ENCODE measurements around the gene DHX58.
A peak's percentile ranks its signal among the peaks of the same experiment; 100 is the strongest.
"Not testable (repeated sequence)": the region's sequence is repeated elsewhere in the genome, so short reads cannot be mapped to it uniquely, and the experiment has no call there.

The DHX58 gene

DNA sequence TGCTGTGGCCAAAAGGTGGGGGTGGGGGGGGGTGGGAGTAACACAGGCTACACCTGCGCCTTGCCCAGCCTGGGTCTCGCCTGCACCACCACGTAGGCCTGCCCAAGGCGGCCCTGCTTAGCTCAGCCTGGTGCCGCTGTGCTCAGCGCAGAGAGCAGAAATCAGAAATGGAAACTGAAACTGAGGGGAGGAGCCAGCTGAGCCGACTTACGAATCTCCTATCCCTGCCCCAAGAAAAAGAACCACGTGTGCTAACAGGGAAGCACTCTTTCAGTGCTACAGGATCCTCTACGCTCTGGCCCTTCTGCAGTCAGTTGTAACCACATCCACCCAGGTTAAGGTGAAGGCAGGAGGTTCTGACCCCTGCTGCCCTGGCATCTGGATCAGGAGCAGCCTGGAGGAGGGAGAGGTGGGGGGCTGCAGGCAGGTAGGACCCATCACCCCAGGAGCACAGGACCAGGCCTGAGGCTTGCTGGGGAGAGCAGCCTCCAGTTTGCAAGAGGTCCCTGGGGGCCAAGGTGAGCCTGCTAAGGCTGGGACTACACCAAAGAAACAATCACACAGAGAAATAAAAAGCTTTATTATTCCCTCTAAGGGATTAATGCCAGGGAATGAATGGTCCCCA lies at the start of gene DHX58:
Gene DHX58 (minus strand): TSS at position 163 of the 625 bp plus-strand sequence. CDS start 822 bp downstream, outside the sequence.
- DNase-seq, result peak; percentile 79
- in situ Hi-C loops (cut with MboI; ENCODE audit: low pct_unique_long_range_greater_than_20kb, low sequenced_read_pairs), result loop anchor here (10.0 kb wide), 1 partner anchor 88 kb away; the partner anchor contains the start of gene NKIRAS2

- in situ Hi-C loops (cut with MboI; ENCODE audit: low pct_unique_long_range_greater_than_20kb, low sequenced_read_pairs), result no loop called here
- no peak for DNase-seq
Measured at GRCh38 chr17:42160531-42160910, 48.0 kb upstream of the DHX58 start.

GRCh38 chr17:42159796-42160530 lies 47.4 kb upstream of the DHX58 start:
- in situ Hi-C loops (cut with MboI; ENCODE audit: low pct_unique_long_range_greater_than_20kb, low sequenced_read_pairs), result no loop called here
- DNase-seq, result no peak

DNA sequence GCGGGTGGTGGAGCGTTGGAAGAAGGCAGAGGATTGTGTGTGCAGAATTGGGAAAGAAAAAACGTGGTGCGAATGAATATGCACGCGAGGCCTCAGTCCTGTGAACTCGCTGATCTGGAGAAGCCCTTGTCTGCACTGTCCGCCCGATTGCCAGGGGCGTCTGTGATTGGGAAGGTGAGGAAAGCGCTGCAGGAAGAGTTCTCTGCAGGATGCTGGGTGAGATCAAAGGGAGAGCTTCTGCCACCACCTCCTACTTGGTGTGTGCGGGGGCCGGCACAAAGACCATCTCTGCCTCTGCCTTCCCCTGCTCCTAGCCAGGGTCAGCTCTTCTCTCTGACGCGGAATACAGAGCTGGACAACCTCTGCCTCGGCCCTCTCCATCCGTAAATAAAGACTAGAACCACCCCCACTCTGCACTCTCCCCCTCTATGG lies 43.1 kb upstream of the DHX58 start:
- DNase-seq, result no peak
- in situ Hi-C loops (cut with MboI; ENCODE audit: low pct_unique_long_range_greater_than_20kb, low sequenced_read_pairs), result no loop called here

GRCh38 chr17:42153919-42154742 lies 41.6 kb upstream of the DHX58 start:
- peak; percentile 81 for DNase-seq
- in situ Hi-C loops (cut with MboI; ENCODE audit: low pct_unique_long_range_greater_than_20kb, low sequenced_read_pairs), result no loop called here

GRCh38 chr17:42146911-42147607 lies 34.5 kb upstream of the DHX58 start:
- DNase-seq, result no peak
- in situ Hi-C loops (cut with MboI; ENCODE audit: low pct_unique_long_range_greater_than_20kb, low sequenced_read_pairs), result no loop called here

DNA sequence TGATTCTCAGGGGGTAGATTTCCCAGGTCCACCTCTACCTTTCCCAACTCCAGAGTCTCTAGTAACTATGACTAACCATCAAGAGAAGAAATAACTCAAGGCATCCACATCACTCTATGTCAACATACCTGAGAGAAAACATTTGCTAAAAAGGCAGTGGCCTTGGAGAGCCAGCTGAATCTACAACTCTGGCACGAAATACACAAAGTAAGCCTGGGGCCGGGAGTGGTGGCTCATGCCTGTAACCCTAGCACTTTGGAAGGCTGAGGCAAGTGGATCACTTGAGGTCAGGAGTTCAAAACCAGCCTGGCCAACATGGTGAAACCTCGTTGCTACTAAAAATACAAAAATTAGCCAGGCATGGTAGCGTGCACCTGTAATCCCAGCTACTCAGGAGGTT lies 30.6 kb upstream of the DHX58 start:
- DNase-seq; in situ Hi-C loops (cut with MboI; ENCODE audit: low pct_unique_long_range_greater_than_20kb, low sequenced_read_pairs): not testable (repeated sequence)

DNA sequence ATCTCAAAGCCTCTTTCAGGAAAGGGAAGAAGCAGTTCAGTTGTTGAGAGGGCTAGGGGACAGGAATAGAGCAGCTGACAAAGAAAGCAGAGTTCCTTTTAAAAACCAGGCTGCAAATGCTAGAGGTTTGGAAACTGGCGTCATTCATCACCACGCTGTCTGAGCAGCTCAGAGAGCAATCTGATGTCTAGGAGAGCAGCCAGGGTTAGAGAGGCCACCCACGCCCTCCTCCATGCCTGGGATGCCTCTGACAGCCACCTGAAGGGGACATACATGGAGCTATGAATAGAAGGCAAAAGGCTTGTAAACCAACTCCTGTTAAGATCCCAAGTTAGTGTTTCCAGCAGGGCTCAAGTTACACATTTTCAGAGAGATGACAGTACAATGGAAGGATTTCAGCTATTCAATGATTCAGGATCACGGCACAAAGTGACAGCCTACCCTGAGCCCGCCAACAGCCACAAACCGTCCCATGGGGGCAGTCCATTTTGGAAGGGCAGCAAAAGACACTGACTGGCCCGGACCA lies 29.9 kb upstream of the DHX58 start:
- in situ Hi-C loops (cut with MboI; ENCODE audit: low pct_unique_long_range_greater_than_20kb, low sequenced_read_pairs), result no loop called here
- DNase-seq, result no peak

- DNase-seq, result no peak
- in situ Hi-C loops (cut with MboI; ENCODE audit: low pct_unique_long_range_greater_than_20kb, low sequenced_read_pairs), result no loop called here
Measured at GRCh38 chr17:42141382-42141781, 28.9 kb upstream of the DHX58 start.

DNA sequence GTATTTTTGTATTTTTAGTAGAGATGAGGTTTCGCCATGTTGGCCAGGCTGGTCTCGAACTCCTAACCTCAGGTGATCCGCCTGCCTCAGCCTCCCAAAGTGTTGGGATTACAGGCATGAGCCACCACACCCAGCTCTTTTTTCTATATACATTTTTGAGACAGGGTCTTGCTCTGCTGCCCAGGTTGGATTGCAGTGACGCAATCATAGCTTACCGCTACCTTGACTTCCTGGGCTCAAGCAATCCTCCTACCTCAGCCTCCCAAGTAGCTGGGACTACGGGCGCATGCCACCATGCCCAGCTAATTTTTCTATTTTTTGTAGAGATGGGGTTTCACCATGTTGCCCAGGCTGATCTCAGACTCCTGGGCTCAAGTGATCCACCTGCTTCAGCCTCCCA lies 28.2 kb upstream of the DHX58 start:
- in situ Hi-C loops (cut with MboI; ENCODE audit: low pct_unique_long_range_greater_than_20kb, low sequenced_read_pairs); DNase-seq: not testable (repeated sequence)

GRCh38 chr17:42138749-42139492 lies 26.4 kb upstream of the DHX58 start:
- in situ Hi-C loops (cut with MboI; ENCODE audit: low pct_unique_long_range_greater_than_20kb, low sequenced_read_pairs), result no loop called here

DNA sequence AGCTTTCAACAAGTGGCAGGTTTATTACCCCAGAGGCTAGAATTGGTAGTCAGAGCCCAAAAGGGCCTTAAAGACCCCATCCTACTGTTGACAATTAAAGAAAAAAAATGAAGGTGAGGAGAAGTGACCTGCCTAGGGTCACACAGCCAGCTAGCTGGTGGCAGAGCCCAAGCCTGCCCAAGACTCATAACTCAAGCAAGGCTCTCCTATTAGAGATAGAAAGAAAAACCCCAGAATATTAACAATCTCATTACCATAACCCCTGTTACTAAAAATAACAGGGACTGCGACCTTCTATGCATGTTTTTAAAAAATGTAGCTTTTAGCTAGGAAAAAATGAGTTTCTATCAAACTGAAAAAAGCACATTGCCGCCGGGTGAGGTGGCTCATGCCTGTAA lies 24.1 kb upstream of the DHX58 start:
- no peak for DNase-seq
- in situ Hi-C loops (cut with MboI; ENCODE audit: low pct_unique_long_range_greater_than_20kb, low sequenced_read_pairs), result no loop called here

More at GRCh38 chr17:42138749-42139492, 26.4 kb upstream of the DHX58 start:
- DNase-seq, result no peak

DNA sequence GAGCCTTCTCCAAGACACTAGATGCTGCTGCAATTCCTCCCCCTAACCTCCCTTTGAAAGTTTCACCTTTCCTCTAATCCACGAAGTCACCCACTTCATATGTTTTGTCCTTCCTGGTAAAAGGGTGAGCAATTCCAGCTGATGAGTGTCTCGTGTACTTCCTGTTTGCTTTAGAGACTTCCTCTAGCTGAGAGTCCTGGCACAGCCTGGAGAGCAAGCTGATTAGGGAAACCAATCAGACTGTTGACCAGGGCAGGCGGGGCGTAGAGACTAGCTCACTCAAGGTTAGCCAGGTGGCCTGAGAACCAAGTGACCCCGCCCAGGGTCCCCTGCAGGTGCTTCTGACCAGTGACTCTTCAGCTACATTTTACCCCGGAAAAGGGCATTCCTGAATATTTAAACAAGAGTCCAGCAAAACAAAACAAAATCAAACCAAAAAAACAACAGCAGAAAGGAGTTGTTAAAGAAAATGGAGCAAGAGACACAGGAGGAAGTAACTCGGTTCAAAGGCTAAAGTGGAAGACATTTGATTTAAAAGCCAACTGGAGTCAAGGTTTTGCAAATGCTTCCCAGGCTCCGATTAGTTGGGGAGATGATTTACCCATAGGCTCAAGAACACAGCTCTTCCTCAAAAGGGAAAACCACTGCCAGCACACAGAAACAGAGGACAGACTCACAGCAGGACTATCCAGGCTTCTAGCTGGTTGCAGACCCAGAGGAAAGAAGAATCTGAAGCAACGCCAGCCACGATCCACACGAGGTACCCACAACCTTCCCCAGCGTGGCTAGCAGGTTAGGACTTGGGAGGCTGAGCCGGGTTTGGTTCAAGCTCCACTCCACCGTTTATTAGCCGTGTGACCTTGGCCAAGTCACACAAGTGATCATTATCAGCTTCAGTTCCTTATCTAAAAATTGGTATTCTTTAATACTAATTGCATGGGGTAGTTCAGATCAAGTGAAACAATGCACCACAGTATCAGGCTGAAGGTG lies 23.4 kb upstream of the DHX58 start:
- in situ Hi-C loops (cut with MboI; ENCODE audit: low pct_unique_long_range_greater_than_20kb, low sequenced_read_pairs), result no loop called here
- DNase-seq, result peak; percentile 62

DNA sequence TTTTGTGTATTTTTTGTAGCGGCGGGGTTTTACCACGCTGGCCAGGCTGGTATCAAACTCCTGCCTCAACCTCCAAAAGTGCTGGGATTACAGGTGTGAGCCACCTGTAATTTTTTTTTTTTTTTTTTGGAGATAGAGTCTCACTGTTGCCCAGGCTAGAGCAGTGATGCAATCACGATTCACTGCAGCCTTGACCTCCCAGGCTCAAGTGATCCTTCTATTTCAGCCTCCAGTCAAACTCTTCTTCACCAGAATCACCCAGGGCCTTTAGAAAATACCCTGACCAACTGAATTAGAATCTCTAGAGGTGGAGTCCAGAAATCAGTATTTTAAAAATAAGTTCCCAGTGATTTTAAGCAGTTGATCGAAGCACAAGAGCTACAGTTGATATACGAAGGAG lies 22.6 kb upstream of the DHX58 start:
- in situ Hi-C loops (cut with MboI; ENCODE audit: low pct_unique_long_range_greater_than_20kb, low sequenced_read_pairs), result no loop called here
- DNase-seq, result no peak

DNA sequence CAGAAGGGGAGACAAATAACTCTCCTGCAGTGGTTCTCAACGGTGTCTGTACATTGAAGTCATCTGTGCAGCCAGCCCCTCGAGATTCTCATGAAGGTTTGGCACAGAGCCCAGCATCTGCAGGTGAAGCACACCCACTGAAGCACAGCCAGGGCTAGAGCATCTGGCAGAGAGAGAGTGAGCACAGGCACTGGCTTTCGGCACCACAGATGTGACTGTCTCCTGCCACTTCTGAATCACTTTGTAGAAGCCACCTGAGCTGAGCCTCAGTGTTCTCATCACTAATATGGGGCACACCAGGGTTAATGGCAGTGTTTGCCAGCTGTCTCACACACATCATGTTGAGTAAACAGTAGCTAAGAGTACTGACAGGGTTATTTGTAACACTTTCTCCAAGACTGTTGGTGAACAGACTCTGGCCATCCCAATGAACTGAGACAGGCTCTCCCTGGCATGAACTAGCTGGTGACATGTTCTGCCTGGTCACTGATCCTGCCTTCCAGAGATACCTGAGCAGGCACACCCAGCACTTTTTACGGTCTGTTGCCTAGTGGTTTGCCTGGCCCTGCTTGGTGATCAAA lies 21.0 kb upstream of the DHX58 start:
- DNase-seq, result no peak
- in situ Hi-C loops (cut with MboI; ENCODE audit: low pct_unique_long_range_greater_than_20kb, low sequenced_read_pairs), result no loop called here

GRCh38 chr17:42132941-42133340 lies 20.4 kb upstream of the DHX58 start:
- in situ Hi-C loops (cut with MboI; ENCODE audit: low pct_unique_long_range_greater_than_20kb, low sequenced_read_pairs), result no loop called here
- DNase-seq, result peak; percentile 73

- in situ Hi-C loops (cut with MboI; ENCODE audit: low pct_unique_long_range_greater_than_20kb, low sequenced_read_pairs), result no loop called here
- DNase-seq, result no peak
Measured at GRCh38 chr17:42131981-42132432, 19.5 kb upstream of the DHX58 start.
